MM.1S (cell line): ENCODE measurements around the gene WDFY4.

ENCODE experiments used
- CTCF ChIP-seq: fragments of 300-600 bp; sonication (generic); IDR thresholded peaks from 2 replicates; pipeline ENCODE4 v1.5.1; 2016; ENCODE audit warnings: antibody characterized with exemption, low read length, mixed read lengths
- EZH2 ChIP-seq: fragments of 300-600 bp; sonication (generic); optimal IDR thresholded peaks from 2 replicates; pipeline ENCODE3; 2017; ENCODE audit warnings: low read depth, mild to moderate bottlenecking, antibody characterized with exemption, low read length, mixed read lengths
- EZH2phosphoT487 ChIP-seq: fragments of 300-600 bp; sonication (generic); IDR thresholded peaks from 2 replicates; pipeline ENCODE4 v1.6.1; 2018; ENCODE audit warnings: antibody characterized with exemption, low read length

DNA sequence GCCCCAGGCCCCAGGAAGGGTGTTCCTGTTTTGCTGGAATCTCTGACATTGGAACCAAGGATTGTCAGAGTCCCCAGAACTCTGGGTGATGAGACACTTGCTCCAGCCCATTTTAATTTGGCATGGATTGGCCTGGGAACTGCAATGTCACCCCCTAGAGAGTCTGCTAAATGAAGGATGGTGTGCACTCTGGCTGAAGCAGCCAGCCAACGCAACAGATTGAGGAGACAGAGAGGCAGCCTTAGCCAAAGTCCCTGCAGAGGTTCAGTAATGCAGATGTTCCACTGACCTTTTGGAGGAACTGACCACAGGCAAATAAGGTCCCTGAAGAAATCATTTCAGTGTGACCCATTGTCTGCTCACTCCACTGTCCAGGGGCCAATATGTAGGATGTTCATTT is 241.6 kb downstream of the WDFY4 start:
- TF ChIP-seq CTCF, result no peak
- no peak for TF ChIP-seq EZH2phosphoT487
- no peak for TF ChIP-seq EZH2
